T-helper 1 cell treated with Interleukin-12 subunit alpha and Interleukin-12 subunit beta and Interleukin-4 antibody, amounts not matched to agents 30 ng/mL and 1 ng/mL, for 36 hours (primary cell): ENCODE measurements around the gene FUOM. TPM values are rescaled to one million over a fixed set of nuclear protein-coding genes. Genes with fewer than 3 reads are reported as not detected.
"Not testable (repeated sequence)": the region's sequence is repeated elsewhere in the genome, so short reads cannot be mapped to it uniquely, and the experiment has no call there.

Experiments used
- intact Hi-C: fragments of 100-400 bp; cut with micrococcal nuclease; formaldehyde crosslinking; loops from one replicate; pipeline ENCODE4 v1.15.1; 2024
- total RNA-seq: library from RNA; stranded (reverse); gene quantifications from 2 replicates; pipeline ENCODE4 v1.2.3, GENCODE V29; 2022

FUOM gene
- total RNA-seq, 1 donor from 2014 or later: 17.0 TPM

GRCh38 chr10:133370030-133370786 lies 12.4 kb upstream of the FUOM start:
- intact Hi-C loops: loop anchor here (10.0 kb wide), 1 partner anchor 915 kb away; no protein-coding TSS in a partner anchor

GRCh38 chr10:133368153-133368552 lies 10.3 kb upstream of the FUOM start:
- intact Hi-C loops: no loop called here

- intact Hi-C loops: not testable (repeated sequence)
These were observed 9.6 kb upstream of the FUOM start for GRCh38 chr10:133367461-133367860.

- intact Hi-C loops: no loop called here
These were observed 8.9 kb upstream of the FUOM start for GRCh38 chr10:133366751-133367150.

GRCh38 chr10:133366130-133366478 lies 8.3 kb upstream of the FUOM start:
- intact Hi-C loops: no loop called here

- intact Hi-C loops: no loop called here
These were observed 7.8 kb upstream of the FUOM start for GRCh38 chr10:133365461-133366129.

- intact Hi-C loops: no loop called here
These were observed 7.0 kb upstream of the FUOM start for GRCh38 chr10:133364645-133365431.

- intact Hi-C loops: no loop called here
These were observed 5.0 kb upstream of the FUOM start for GRCh38 chr10:133362846-133363245.

- intact Hi-C loops: no loop called here
These were observed 4.1 kb upstream of the FUOM start for GRCh38 chr10:133361773-133362441.

- intact Hi-C loops: no loop called here
These were observed 3.4 kb upstream of the FUOM start for GRCh38 chr10:133361227-133361626.

- intact Hi-C loops: loop anchor here (2.0 to 5.0 kb wide), 2 partner anchors 31 to 1173 kb away; partner anchors contain the start of gene DPYSL4
These were observed 2.3 kb upstream of the FUOM start for GRCh38 chr10:133359972-133360610.

GRCh38 chr10:133359554-133359971 lies 1.7 kb upstream of the FUOM start:
- intact Hi-C loops: loop anchor here (2.0 to 5.0 kb wide), 2 partner anchors 31 to 1172 kb away; partner anchors contain the start of gene DPYSL4

- intact Hi-C loops: loop anchor here (1.0 to 5.0 kb wide), 7 partner anchors 14 to 1172 kb away; partner anchors contain the start of genes DPYSL4, ECHS1 and MTG1
These were observed 1.1 kb upstream of the FUOM start for GRCh38 chr10:133358925-133359310.

- intact Hi-C loops: loop anchor here (1.0 to 5.0 kb wide), 7 partner anchors 15 to 1171 kb away; partner anchors contain the start of genes DPYSL4, ECHS1 and MTG1
These were observed 524 bp upstream of the FUOM start for GRCh38 chr10:133358162-133358924.

GRCh38 chr10:133356549-133357284 lies 1.1 kb downstream of the FUOM start:
- intact Hi-C loops: loop anchor here (1.0 to 5.0 kb wide), 3 partner anchors 20 to 1169 kb away; partner anchors contain the start of genes CALY and DPYSL4

GRCh38 chr10:133355991-133356390 lies 1.8 kb downstream of the FUOM start:
- intact Hi-C loops: loop anchor here (5.0 kb wide), 1 partner anchor 1169 kb away; the partner anchor contains the start of gene DPYSL4

- intact Hi-C loops: loop anchor here (5.0 kb wide), 1 partner anchor 1168 kb away; the partner anchor contains the start of gene DPYSL4
These were observed 2.6 kb downstream of the FUOM start for GRCh38 chr10:133355266-133355665.

GRCh38 chr10:133354672-133355240 lies 3.1 kb downstream of the FUOM start:
- intact Hi-C loops: loop anchor here (5.0 kb wide), 1 partner anchor 1167 kb away; the partner anchor contains the start of gene DPYSL4
